Measurements from ENCODE around the gene SP3. TPM values are rescaled to one million over a fixed set of nuclear protein-coding genes. Genes with fewer than 3 reads are reported as not detected.

SP3 gene
- total RNA-seq, 1 donor from 2014 or later, result 79.9 TPM

DNA sequence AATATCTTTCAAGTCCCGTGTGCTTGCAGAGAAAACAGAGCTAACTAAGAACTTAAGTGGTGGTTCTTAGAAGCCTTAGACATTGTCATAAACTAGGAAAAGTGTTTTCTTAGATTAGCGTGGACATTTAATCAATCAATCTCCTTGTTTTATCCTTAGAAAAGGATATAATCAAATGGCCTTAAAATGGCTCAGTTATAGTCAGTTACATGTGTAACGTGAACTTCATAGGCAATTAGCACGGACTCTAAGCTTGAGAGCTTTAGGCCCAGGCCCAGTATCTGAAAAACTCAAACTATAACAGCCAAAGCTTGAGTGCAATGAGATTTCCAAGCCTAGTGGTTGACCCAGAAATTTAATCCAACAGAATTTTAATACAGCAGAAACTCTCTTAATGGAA lies 43.5 kb upstream of the SP3 start:
- H3K4me1 Mint-ChIP-seq (ENCODE audit: low read depth, unreplicated experiment), result peaks cover 6% of the 10 kb centered on the region
- H3K27ac Mint-ChIP-seq (ENCODE audit: unreplicated experiment), result no peak overlapping the region
- no peak overlapping the region for H3K4me3 Mint-ChIP-seq (ENCODE audit: unreplicated experiment)
- H3K9me3 Mint-ChIP-seq (ENCODE audit: unreplicated experiment), result no peaks in the 10 kb centered on the region
- TF ChIP-seq, protein P1, sequence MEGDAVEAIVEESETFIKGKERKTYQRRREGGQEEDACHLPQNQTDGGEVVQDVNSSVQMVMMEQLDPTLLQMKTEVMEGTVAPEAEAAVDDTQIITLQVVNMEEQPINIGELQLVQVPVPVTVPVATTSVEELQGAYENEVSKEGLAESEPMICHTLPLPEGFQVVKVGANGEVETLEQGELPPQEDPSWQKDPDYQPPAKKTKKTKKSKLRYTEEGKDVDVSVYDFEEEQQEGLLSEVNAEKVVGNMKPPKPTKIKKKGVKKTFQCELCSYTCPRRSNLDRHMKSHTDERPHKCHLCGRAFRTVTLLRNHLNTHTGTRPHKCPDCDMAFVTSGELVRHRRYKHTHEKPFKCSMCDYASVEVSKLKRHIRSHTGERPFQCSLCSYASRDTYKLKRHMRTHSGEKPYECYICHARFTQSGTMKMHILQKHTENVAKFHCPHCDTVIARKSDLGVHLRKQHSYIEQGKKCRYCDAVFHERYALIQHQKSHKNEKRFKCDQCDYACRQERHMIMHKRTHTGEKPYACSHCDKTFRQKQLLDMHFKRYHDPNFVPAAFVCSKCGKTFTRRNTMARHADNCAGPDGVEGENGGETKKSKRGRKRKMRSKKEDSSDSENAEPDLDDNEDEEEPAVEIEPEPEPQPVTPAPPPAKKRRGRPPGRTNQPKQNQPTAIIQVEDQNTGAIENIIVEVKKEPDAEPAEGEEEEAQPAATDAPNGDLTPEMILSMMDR (IDR thresholded peaks at IDR 0.05; ENCODE audit: partially characterized antibody, unreplicated experiment), result no peak
- H3K36me3 Mint-ChIP-seq (ENCODE audit: unreplicated experiment), result no peaks in the 10 kb centered on the region
- no peaks in the 10 kb centered on the region for H3K27me3 Mint-ChIP-seq (ENCODE audit: unreplicated experiment)
- no peak for DNase-seq

- peaks cover 1% of the 10 kb centered on the region for H3K4me1 Mint-ChIP-seq (ENCODE audit: low read depth, unreplicated experiment)
- TF ChIP-seq, protein P1 (IDR thresholded peaks at IDR 0.05; ENCODE audit: partially characterized antibody, unreplicated experiment), result no peak
- no peak for DNase-seq
- no peaks in the 10 kb centered on the region for H3K27me3 Mint-ChIP-seq (ENCODE audit: unreplicated experiment)
- no peaks in the 10 kb centered on the region for H3K36me3 Mint-ChIP-seq (ENCODE audit: unreplicated experiment)
- H3K4me3 Mint-ChIP-seq (ENCODE audit: unreplicated experiment), result no peak overlapping the region
- no peak overlapping the region for H3K27ac Mint-ChIP-seq (ENCODE audit: unreplicated experiment)
- no peaks in the 10 kb centered on the region for H3K9me3 Mint-ChIP-seq (ENCODE audit: unreplicated experiment)
Observed at GRCh38 chr2:174007010-174007409, 41.8 kb upstream of the SP3 start.

GRCh38 chr2:174005801-174006419 lies 40.7 kb upstream of the SP3 start:
- Mint-ChIP-seq H3K4me1 (ENCODE audit: low read depth, unreplicated experiment) (no peaks in the 10 kb centered on the region), H3K4me3 (ENCODE audit: unreplicated experiment) (no peak overlapping the region), H3K27ac (ENCODE audit: unreplicated experiment) (no peak overlapping the region), H3K36me3 (ENCODE audit: unreplicated experiment) (no peaks in the 10 kb centered on the region), H3K27me3 (ENCODE audit: unreplicated experiment) (no peaks in the 10 kb centered on the region), H3K9me3 (ENCODE audit: unreplicated experiment) (no peaks in the 10 kb centered on the region)
- DNase-seq, result no peak
- TF ChIP-seq, protein P1 (IDR thresholded peaks at IDR 0.05; ENCODE audit: partially characterized antibody, unreplicated experiment), result no peak

- no peaks in the 10 kb centered on the region for H3K4me1 Mint-ChIP-seq (ENCODE audit: low read depth, unreplicated experiment)
- H3K27me3 Mint-ChIP-seq (ENCODE audit: unreplicated experiment), result no peaks in the 10 kb centered on the region
- no peaks in the 10 kb centered on the region for H3K36me3 Mint-ChIP-seq (ENCODE audit: unreplicated experiment)
- H3K9me3 Mint-ChIP-seq (ENCODE audit: unreplicated experiment), result no peaks in the 10 kb centered on the region
- TF ChIP-seq, protein P1 (IDR thresholded peaks at IDR 0.05; ENCODE audit: partially characterized antibody, unreplicated experiment), result no peak
- no peak overlapping the region for H3K27ac Mint-ChIP-seq (ENCODE audit: unreplicated experiment)
- no peak for DNase-seq
- H3K4me3 Mint-ChIP-seq (ENCODE audit: unreplicated experiment), result no peak overlapping the region
Observed at GRCh38 chr2:174004905-174005605, 39.9 kb upstream of the SP3 start.
